Heart left ventricle (tissue), 13 donors: ENCODE results near the gene CAND2.

ENCODE experiments used
- CTCF ChIP-seq, 12 donors: fragments of 200-600 bp; sonication (generic) in 4 of 12; IDR thresholded peaks; one replicate each; pipeline versions ENCODE4 v1.5.0 to v1.8.0; 2018 to 2022; ENCODE audit warnings: antibody characterized with exemption in 12 of 12, mild to moderate bottlenecking in 5 of 12
- POLR2A ChIP-seq, 2 donors: fragments of 450-650 bp; IDR thresholded peaks; one replicate each; pipeline ENCODE4 v1.6.1; 2017; ENCODE audit warnings: antibody characterized with exemption in 2 of 2, mild to moderate bottlenecking in 2 of 2, moderate library complexity in 2 of 2
- donor health status: ischemic (EF 13 %, LVEDD 7.1; RV severe dilation, severe dysfunction).
- donor health status: DM: no; HTN: yes; CAD: no.
- donor health status: DM: no; HTN: no; CAD: no.
- donor health status: ischemic (EF 25% LVEDD 6.9; RV normal size, moderate dysfunction).
- donor health status: ischemic (EF 25% LVEDD 5.7; RV mildly dilated, moderate dysfunction).
- donor health status: ischemic (EF 35%, LVEDD 5.7; RV mildly dilated, moderate dysfunction).
- donor health status: nonischemic (EF 11% LVEDD 7.7; RV severe dilation, severe dysfunction).
- donor health status: DM: yes; HTN: yes; CAD: no.
- donor health status: PGD.
- donor health status: ischemic (EF 29% LVEDD 5.4; RV normal size, mild dysfunction).
- donor health status: nonischemic (EF 23%, LVEDD 6.1; RV moderate dilation, normal function).

- peak in 1 of 12 donors; percentile 2 for TF ChIP-seq CTCF (IDR thresholded peaks at IDR 0.05)
- TF ChIP-seq POLR2A (IDR thresholded peaks at IDR 0.05): no peak
Measured at GRCh38 chr3:12807066-12807465, 10.6 kb downstream of the CAND2 start.
